ENCODE measurements around the gene HS1BP3. TPM values are rescaled to one million over a fixed set of nuclear protein-coding genes. Genes with fewer than 3 reads are reported as not detected.

The HS1BP3 gene
- total RNA-seq, 3 donors from 2014 or later (not counting 1 experiment from before 2014, with no cell fraction given) = 17.4 to 25.7 (median 22.8) TPM

DNA sequence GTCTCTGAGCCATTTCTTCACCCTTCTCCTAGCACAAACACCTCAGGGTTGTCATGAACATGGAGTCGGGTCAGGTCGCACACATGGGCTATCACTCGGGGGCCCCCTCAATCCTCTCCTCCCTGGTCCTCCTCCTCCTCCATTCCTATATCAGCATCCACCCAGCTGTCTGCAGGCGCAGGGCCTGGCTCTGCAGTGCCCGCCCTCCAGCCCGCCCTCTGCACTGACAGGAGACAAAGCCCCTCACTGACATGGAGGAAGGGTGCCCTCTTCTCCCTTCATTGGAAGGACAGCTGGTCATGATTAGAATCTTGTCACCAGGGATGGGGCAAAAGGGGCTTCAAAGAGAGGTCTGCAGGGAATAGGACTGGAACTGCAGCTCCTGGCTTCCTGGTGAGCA, 21.7 kb downstream of the HS1BP3 start:
- 96% methylated on average over 6 of the region's 6 CpGs for WGBS (ENCODE audit: insufficient coverage)
- no peaks in the 10 kb centered on the region for H3K36me3 Mint-ChIP-seq
- no peak overlapping the region for H3K27ac Mint-ChIP-seq
- Histone ChIP-seq H3K27me3 (ENCODE audit: control insufficient read depth, insufficient read depth, low read length) (no peaks in the 10 kb centered on the region), H3K4me1 (ENCODE audit: control insufficient read depth, insufficient read depth, low read length) (peaks cover 12% of the 10 kb centered on the region), H3K9me3 (ENCODE audit: control insufficient read depth, insufficient read depth, low read length) (no peaks in the 10 kb centered on the region), H3K4me3 (ENCODE audit: low read length) (no peak overlapping the region), H3K27ac (ENCODE audit: low read length) (no peak overlapping the region), H3K36me3 (ENCODE audit: control insufficient read depth, insufficient read depth, low read length) (peaks cover 8% of the 10 kb centered on the region)
- no peaks in the 10 kb centered on the region for H3K27me3 Mint-ChIP-seq (ENCODE audit: low read depth in 2 of 2)
- DNase-seq = no peak
- TF ChIP-seq, protein P1, sequence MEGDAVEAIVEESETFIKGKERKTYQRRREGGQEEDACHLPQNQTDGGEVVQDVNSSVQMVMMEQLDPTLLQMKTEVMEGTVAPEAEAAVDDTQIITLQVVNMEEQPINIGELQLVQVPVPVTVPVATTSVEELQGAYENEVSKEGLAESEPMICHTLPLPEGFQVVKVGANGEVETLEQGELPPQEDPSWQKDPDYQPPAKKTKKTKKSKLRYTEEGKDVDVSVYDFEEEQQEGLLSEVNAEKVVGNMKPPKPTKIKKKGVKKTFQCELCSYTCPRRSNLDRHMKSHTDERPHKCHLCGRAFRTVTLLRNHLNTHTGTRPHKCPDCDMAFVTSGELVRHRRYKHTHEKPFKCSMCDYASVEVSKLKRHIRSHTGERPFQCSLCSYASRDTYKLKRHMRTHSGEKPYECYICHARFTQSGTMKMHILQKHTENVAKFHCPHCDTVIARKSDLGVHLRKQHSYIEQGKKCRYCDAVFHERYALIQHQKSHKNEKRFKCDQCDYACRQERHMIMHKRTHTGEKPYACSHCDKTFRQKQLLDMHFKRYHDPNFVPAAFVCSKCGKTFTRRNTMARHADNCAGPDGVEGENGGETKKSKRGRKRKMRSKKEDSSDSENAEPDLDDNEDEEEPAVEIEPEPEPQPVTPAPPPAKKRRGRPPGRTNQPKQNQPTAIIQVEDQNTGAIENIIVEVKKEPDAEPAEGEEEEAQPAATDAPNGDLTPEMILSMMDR (IDR thresholded peaks at IDR 0.05) = no peak
- peaks cover 7 to 13% of the 10 kb centered on the region in 2 donors for H3K4me1 Mint-ChIP-seq
- ATAC-seq = no peak
- intact Hi-C loops (cut with micrococcal nuclease) = no loop called here
- H3K9me3 Mint-ChIP-seq = no peaks in the 10 kb centered on the region
- H3K4me3 Mint-ChIP-seq = no peak overlapping the region

DNA sequence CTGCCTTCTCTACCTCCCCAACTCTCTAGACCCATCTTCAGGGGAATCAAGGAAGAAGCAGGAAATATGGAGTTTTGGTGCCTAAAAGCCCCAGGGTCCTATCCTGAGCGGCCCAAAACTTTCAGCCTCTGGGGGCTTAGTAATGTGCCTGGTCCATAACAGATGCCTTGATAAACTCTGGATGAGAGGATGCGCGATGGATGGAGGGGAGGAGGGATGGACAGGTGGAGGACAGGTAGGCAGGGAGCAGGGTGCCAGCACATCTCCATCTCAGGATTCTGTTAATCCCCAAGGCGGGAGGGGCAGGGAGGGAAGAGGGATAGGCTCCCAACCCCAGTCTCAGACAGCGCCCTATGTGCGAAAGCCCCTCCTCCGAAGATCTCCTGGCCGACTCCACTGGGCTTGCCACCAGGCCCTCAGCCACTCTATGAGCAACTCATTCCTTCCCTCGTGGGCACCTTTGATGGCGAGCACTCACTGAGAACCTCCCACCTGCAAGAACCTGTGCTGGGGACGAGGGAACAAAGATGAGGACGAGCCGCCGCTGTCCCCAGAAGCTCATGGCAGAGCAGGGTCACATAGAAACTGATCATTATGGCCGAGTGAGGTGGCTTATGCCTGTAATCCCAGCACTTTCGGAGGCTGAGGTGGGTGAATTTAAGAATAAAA, 23.1 kb downstream of the HS1BP3 start:
- TF ChIP-seq, protein P1 (IDR thresholded peaks at IDR 0.05) = no peak
- DNase-seq (no peak), ATAC-seq (no peak)
- H3K4me1 Mint-ChIP-seq = peaks cover 7 to 8% of the 10 kb centered on the region in 2 donors
- Histone ChIP-seq H3K4me3 (ENCODE audit: low read length) (no peak overlapping the region), H3K4me1 (ENCODE audit: control insufficient read depth, insufficient read depth, low read length) (no peaks in the 10 kb centered on the region), H3K36me3 (ENCODE audit: control insufficient read depth, insufficient read depth, low read length) (peaks cover 20% of the 10 kb centered on the region), H3K27me3 (ENCODE audit: control insufficient read depth, insufficient read depth, low read length) (no peaks in the 10 kb centered on the region), H3K27ac (ENCODE audit: low read length) (no peak overlapping the region), H3K9me3 (ENCODE audit: control insufficient read depth, insufficient read depth, low read length) (no peaks in the 10 kb centered on the region)
- no peak overlapping the region for H3K4me3 Mint-ChIP-seq
- 89% methylated on average over 16 of the region's 16 CpGs for WGBS (ENCODE audit: insufficient coverage)
- H3K27me3 Mint-ChIP-seq (ENCODE audit: low read depth in 2 of 2) = no peaks in the 10 kb centered on the region
- intact Hi-C loops (cut with micrococcal nuclease) = no loop called here
- H3K36me3 Mint-ChIP-seq = no peaks in the 10 kb centered on the region
- H3K27ac Mint-ChIP-seq = no peak overlapping the region
- no peaks in the 10 kb centered on the region for H3K9me3 Mint-ChIP-seq

DNA sequence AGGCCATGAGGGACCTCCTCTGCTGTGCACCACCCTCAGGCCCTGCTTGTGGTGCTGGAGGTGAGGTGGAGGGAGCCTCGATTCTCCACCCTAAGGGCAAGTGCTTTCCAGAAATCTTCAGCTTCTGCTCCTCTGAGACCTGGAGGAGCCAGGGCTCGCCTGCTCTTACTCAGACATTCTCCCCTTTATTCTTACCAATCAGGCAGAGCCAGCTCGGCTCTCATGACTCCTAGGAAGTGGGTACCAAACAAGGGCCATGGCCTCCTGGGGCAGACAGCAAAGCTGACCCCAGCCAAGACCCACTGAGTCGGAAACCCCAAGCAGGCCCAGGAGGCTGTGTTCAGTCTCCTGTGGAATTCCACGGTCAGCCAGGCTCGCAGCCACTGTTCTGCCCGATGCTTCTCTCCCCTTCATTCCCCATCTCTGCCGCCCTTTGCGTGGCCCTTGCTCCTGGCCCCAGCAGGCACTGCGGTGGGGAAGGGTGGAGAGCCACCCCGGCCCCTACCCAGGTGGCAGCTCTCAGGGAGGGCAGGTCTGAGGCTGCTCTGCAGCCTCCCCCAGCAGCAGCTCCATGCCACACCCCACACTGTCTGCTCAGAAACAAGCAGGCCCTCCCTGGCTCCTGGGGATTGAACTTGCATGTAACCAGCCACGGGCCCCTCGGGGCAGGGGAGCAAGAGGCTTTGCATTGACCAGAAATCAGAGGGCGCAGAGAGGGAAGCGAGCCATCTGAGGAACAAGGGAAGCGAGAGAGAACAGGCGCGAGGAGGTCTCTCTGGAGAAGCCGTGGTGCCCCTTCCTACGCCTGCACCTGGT, 24.0 kb downstream of the HS1BP3 start:
- no peak for DNase-seq
- TF ChIP-seq, protein P1 (IDR thresholded peaks at IDR 0.05) = no peak
- WGBS (ENCODE audit: insufficient coverage) = 79% methylated on average over 19 of the region's 20 CpGs
- intact Hi-C loops (cut with micrococcal nuclease) = no loop called here
- H3K27me3 ChIP-seq (ENCODE audit: control insufficient read depth, insufficient read depth, low read length) = no peaks in the 10 kb centered on the region
- H3K9me3 Mint-ChIP-seq = no peaks in the 10 kb centered on the region
- no peak overlapping the region for H3K27ac Mint-ChIP-seq
- no peak overlapping the region for H3K27ac ChIP-seq (ENCODE audit: low read length)
- no peaks in the 10 kb centered on the region for H3K36me3 Mint-ChIP-seq
- peaks cover 4 to 5% of the 10 kb centered on the region in 2 donors for H3K4me1 Mint-ChIP-seq
- H3K27me3 Mint-ChIP-seq (ENCODE audit: low read depth in 2 of 2) = no peaks in the 10 kb centered on the region
- no peaks in the 10 kb centered on the region for H3K4me1 ChIP-seq (ENCODE audit: control insufficient read depth, insufficient read depth, low read length)
- H3K4me3 ChIP-seq (ENCODE audit: low read length) = no peak overlapping the region
- no peak for ATAC-seq
- H3K36me3 ChIP-seq (ENCODE audit: control insufficient read depth, insufficient read depth, low read length) = peaks cover 29% of the 10 kb centered on the region
- no peaks in the 10 kb centered on the region for H3K9me3 ChIP-seq (ENCODE audit: control insufficient read depth, insufficient read depth, low read length)
- H3K4me3 Mint-ChIP-seq = no peak overlapping the region

Measured in natural killer cell (primary cell).